Glomerular visceral epithelial cell (primary cell): Measurements from ENCODE around the gene UST.
"Not testable (repeated sequence)": the region's sequence is repeated elsewhere in the genome, so short reads cannot be mapped to it uniquely, and the experiment has no call there.

Experiments used
- DNase-seq: peaks from one replicate; pipeline ENCODE4 v3.0.0-alpha.2; 2016; ENCODE audit errors: extremely low spot score

UST gene

DNA sequence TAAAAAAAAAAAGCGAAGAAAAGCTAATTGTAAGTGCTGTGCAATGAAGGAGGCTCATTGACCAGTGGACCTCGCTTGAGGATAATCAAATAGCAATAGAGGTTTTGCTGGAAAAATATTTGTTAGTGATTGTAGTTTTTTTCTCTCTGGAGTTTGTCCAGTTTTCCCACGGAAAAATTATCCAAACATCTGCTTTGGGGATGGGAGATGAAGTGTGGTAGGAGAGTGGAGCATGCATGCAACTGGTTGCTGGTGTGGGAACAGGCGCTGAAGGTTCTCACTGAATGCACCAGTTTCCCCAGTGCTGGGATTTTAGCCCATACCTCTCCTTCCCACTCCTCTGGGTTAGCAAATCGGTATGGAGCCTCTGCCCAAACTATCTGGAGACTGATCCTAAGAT, 288.9 kb downstream of the UST start:
- DNase-seq, result no peak

DNA sequence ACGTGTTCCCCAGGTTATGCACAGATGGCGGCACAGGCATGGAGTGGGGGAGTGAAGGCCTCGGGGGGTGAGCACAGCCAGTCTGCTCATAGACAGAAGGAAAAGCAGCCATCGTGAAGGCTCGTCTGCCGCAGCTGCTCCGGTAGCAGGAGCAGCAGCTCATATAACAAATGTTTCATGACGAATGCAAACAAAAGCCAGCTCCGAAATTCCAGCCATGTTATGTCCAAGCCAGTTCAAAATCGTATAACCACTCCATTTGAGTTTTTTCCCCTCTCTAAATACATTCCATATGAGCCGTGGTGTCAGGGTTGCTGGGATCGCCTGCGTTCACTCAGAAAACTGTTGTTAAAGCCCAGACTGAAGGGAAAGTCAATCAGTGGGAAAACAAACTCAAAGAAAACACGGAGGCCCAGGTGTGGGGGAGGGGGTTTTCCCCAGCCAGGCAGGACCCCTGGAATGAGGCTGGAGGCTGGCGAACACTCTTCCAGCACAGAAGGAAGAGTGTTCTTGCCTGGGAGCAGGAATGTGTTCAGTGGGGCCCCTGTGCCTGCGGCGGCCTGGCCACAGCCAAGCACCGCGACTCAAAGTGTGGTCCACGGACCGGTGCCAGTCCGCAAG, 290.3 kb downstream of the UST start:
- no peak for DNase-seq

DNA sequence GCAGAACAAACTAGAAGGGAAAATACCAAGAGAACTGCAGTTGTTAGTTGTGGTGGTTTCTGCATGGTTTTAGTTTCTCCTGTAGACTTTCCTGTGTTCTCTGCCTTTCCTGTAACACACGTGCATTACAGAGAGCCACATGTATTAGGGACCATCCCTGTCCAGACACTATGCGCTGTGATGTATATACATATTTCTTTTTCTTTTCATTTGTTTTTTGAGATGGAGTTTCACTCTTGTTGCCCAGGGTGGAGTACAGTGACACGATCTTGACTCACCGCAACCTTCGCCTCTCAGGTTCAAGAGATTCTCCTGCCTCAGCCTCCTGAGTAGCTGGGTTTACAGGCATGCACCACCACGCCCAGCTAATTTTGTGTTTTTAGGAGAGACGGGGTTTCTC, 292.2 kb downstream of the UST start:
- DNase-seq, result not testable (repeated sequence)

DNA sequence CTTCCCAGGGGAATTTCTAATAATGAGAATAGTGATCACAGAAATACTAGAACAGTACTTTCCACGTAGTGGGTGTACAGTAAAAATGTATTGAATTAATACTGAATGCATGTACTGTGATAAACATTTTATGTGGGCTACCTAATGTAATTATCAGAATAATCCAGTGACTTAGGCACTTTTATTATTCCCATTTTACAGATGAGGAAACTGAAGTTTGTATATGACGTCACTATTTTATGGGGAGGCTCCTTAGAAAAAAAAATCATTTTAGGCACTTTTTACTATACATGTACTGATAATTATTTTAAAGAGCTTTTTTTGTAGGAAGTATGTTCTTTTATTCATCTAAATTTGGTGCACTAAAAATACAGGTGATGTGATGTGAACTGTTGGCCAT, 295.1 kb downstream of the UST start:
- DNase-seq, result no peak

DNA sequence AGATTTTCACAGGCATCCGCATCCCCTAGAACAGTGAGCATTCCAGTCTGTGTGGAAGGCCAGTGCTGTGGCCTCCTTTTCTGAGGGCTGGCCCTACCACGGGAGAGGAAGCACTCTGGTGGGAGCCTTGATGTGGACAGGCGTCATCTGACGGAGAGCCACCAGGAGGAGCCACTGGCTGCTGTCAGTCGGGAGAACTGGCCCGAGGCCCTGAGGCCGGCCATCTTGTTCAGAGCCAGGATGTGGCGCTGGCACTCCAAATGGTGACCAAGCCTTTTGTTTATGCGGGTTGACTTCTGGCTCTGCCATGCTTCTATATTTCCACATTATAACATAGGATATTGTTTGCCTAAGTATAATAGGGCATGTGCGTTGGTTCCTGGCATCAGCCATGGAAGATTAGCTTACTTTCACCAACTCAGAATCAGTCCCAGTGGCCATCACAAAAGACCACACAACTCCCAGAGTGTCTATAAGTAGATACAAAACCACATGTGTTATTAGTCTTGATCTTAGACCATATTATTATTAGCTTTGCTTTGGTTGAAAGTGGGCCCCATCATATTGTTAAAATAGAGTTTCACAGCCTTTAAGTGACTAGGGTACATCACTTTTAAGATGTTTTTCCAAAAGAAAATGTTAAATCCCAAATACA, 296.8 kb downstream of the UST start:
- no peak for DNase-seq

DNA sequence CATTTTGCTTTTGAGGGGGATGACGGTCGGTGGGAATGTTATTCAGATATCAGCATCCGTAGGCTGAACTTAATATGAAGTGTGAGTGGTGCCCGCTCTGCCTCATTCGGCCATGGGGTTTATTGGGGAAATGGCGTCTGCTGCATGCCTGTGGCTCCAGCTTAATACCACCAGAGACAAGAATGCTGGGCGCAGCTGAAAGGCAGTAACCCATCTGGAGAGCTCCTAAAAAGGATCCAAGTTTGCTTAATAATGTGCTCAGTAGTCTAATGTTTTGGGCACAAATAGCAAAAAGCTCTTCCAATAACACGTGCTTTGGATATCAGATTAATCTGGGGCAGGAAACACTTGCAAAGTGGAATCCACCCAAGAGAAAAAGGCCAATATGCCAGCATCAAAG, 297.7 kb downstream of the UST start:
- DNase-seq, result no peak

DNA sequence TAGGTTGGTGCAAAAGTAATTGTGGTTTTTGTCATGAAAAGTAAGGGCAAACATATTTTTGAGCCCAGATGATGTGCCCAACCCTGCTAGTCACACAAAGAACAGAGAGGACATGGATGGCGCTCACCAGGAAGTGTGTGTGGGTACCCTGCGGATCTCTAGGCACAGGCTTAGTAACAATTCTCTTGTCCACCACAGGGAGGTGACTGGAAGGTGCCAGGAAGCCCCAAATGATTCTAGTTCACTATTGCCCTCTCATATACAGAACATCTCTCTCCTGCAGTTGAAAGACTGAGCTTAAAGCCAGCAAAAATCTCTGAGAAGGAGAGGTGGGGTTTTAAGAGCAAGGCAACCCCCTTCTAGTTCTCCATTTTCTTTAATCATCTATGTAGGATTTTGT, 298.6 kb downstream of the UST start:
- DNase-seq, result no peak

DNA sequence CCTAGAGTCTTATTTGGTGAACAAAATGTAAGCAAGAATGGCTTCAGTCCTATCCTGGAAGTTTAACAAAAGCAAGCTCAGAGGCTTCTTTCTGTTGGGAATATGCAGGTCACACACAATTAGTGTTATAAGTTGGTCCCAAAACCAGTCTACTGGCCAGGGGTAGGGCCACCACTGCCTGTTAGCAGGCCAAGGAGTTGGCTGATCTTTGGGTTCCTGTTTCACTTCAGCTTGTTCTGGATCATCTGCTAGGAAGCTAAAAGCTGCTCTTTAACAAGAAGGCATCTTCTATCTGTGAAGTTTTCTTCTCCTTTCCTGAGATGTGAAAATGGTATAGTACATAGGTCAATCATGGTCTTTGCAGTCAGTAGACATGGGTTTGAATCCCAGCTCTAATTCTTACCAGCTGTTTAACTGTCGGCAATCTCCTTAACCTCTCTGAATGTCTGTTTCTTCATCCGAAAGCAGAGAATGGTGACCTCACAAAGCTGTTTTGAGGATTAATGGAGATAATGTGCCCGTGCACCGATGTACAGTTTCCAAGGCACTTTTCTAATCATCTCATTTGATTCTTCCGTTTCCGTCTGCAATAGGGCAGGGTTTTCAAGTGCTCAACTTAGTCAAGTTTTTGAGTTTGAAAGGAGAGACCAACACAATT, 299.5 kb downstream of the UST start:
- DNase-seq, result no peak

DNA sequence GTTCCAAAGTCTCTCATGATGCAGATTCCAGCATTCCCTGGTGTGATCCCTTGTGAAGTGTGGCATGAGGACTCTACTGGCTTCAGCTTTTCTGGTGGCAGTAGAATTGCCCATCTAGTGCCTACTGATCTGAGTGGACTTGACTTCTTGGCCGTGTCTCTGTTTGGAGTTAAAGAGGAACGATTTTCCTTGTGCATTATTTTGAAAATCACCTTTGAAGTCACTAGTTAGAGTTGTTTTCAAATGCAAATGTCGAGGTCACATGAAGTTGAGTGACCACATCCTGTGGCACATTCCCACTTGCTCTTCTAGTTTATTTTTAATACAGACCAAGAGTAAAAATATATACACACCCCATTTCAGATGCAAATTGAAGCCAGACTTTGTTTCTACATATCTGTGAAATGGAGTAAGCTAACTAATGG, 300.0 kb downstream of the UST start:
- no peak for DNase-seq

DNA sequence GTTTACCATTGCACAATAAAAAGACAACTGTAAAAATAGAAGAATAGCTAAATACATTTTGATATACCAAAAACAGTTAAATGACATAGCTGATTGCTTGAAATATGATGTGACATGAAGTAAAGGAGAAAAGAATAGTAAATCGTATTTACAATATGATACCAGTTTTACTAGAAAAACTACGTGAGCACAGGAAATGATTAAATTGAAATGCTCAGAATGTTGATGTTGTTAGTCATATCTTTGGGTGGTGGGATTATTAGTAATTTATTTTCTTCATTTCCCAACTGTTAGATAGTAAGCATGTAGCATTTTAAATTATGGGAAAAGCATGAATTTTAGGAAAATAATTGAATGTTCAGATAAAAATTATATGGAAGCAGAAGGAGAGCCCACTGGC, 302.4 kb downstream of the UST start:
- DNase-seq, result no peak

DNA sequence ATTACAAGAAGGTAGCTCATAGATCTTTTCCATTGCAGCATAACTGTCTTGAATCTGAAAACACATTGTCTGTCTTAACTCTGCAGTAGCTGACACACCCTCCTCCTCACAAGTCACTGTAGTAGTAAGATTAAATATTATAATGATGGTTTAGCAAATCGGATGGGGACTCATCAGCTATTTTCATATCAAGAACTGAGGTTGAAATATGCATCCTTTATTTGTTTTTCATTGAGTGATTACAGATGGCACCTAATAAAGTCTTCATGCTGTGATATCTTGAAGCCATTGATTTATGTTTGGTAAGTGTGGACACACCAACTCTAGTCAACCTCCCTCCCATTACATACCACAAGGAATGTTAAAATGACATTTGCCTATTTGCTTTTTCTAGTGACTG, 303.3 kb downstream of the UST start:
- no peak for DNase-seq

DNA sequence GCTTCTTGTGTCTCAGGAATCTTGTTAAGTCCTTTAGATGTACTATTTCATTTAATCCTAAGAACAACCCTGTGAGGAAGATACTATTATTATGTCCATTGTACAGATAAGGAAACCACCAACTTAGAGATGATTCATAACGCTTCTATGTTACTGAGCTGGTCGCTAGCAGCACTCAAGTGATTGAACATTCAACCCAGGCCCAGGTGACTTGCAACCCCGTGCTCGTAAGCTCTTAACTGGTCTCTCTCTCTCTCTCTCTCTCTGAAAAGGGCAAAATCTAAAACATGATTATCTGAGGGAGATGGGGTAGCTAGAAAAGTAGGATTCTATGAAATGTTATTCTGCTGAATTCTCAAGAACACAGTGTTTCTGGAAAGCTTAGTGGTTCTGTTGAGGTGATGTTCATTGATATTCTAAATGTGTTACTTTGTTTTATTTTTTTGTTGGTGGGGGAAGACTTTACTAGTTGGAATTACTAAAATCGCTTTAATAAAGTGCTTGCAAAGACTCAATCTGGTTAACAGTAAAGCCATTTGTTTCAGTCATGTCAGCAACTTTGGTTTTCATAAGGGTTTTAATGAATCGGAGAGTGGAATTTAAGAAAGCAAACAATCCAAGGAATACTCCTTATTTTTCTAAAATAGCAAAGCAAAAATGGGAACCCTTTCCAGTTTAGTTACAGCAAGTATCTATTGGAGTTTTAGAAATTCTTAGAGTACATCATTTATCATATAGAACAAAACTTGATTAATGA, 305.7 kb downstream of the UST start:
- DNase-seq, result no peak

DNA sequence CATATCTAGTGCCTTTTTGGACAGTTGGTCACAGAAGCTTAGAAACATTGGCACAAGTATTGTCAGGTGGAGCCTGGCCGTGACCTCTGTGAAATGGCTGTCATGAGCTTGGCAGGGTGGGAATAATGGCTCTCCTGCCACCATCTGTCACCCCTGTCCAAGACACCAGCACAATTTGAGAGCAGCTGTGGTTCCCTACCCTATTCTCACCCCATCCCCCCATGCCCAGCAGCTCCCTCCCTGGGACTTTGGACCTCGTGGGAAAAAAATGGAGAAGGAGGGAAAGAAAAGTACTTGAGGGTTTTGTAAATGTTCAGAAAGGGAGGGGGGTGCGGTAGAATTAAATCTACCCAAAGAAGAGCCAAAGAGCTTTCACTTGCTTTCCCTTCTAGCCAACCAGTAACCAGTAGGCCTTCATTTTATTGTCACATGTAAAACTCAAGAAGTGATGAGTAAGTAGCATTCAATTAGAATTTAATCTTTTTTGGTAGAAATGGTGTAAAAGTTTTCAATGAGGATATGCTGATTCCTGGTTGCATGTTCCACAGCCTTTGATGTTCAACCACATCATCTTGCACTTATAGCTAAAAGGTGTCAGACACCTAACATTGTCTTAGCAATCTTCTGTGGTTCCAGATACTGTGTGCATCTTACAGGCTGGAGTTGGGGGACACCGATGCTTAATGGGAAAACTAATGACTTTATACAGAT, 307.2 kb downstream of the UST start:
- DNase-seq, result no peak

DNA sequence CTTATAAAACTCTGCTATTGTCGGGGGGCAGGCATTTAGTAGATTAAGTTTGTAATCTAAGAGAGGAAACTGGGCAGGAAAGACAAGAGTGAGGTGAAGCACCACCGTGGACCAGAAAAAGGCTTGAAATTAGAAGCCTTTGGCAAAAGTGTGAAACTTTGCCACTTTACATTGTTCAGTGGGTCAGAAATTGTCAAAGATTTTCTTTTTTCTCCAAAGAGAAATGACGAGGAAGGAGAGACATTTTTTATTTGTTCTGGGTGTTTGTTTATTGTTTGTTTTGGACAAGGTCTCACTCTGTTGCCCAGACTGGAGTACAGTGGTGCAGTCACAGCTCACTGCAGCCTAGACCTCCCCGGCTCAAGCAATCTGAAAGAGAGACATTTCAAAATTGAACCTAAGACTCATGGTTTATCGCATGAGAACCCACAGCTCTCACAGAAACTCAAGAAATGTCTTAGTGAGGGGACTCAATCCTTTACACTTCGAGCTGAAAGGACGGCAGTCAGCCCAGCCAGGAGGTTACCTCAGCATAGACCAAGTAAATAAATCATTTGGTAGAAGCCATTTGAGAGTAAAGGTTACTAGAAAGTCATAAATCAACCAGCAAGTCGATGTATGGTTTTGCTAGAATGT, 307.8 kb downstream of the UST start:
- peak; percentile 57 for DNase-seq

DNA sequence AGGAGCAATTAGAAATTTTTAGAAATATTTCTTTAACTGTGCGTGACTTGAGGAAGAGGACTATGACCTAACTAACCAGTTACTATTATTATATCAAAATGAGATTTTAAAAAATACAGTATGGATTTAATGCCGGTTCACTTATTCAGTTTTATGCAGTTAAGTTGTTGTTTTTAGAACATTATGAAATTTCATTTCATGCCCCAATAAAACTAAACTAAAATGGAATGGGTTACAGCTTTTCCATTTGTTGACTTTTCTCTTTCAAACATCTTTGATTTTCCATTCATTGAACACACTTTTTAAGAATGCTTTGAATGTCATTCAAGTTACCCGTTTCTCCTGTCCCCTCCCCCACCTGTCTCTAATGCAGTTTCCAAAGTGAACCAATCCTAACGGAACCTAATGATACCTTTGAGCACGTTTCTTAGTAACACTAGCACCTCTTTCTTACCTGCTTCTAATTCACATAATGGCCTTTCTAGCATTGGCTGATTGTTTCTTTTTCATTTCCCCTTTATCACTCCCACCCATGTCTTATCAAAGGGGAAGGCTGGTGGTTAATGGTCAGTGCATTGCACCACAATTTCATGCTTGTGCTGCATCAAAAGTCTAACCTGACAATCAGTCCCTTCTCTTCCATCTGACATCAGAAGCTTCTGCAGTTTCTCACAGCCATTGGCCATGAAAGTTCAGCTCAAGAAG, 308.5 kb downstream of the UST start:
- no peak for DNase-seq

DNA sequence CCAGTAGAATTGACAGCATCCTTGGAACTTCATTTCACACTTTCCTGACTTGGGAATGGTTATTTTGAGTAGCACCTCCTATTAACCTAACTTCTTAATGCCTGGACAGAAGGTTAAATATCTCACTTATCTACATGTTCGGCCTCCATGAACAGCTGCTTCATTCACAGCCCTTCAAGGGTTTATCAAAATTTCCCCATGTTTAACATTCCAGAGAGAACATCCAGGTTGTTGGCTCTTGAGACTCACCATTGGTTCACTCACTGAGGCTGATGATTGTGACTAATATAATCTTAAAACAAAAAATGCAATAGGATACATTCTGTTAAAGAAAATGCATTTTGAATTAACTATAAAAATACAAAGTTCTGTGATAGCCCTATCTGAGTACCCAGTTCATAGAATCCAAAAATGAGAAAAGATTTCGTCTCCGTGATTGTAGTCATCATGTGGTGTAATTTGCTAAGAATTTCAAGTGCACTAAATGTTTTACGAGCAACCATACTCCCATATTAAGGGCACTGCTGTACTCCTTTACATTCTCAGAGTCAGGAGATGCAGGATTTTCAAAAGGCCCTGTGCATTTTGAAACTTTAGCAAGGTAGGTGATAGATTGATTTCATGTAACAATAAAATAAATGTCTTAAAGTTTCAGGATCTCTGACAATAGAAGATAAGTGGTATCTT, 310.1 kb downstream of the UST start:
- no peak for DNase-seq

DNA sequence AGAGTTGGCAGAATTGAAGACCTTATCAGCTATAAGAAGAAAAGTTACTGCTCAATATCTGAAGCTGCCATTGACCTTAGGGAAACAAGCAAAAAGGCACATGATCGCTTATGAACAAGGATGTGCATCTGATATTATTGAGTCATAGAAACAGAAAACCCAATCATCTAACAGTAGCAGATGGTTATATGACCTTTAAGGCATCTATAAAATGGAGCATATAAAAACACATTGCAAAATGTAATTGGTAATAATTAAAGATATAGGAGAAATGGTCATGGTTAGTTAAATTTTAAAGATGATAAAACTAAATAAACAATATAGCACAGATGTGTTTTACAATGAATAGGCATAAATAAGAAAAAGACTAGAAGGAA, 310.6 kb downstream of the UST start:
- DNase-seq, result no peak

DNA sequence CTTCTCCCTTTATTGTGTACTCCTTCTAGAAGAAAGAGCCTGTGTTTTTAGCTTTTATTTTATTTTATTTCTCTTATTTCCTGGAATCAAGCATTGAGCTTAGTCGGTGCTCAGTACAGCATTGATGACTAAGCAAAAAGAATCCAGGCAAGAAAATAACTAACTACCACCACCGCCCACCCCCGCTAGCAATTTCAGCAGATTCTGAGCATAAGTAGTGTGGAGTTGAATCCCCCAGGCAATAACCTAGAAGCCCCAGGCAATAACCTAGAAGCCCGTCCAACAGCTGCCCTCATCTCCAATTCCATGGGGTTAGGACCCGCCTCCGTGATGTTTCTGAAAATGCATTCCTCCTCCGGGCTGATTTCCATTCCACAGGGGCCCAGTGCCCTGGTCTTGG, 312.7 kb downstream of the UST start:
- DNase-seq, result no peak

DNA sequence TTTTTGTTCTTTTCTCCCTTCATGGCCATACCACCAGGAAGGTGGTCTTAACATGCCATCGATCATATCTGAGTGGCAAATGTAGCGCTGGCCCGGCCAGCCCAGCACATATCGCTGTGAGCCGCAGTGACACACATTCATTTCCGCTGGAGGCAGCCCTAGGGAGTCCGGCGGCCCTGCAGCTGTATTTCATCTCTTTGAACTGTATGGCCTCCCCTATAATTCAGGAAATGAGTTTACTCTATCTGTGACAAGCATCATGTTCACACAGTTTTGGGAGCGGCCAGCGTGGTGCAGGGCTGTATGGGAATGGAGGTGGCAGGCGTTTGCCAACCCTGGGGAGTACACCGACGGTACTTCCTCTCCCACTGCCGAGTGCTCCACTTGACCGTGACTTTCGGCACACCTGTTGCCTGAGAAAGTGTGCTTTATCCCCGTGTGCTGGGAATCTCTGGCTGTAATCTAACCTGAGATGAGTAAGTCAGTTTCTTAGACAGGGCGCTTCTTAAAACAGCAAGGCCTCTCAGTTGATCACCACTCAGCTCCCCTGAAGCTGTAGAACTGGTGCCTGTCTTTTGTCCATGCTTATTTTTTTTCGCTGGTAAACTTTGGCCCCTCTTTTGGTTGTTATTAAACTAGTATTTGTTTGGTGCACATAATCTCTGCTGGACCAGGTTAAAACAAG, 313.6 kb downstream of the UST start:
- no peak for DNase-seq
